Loucy (cell line): ENCODE data around the gene NDST3.

ENCODE experiments used
- H2AFZ ChIP-seq: fragments of 200-600 bp; sonication (generic); 2 replicates; pipeline ENCODE4 v1.6.0; 2016; ENCODE audit warnings: antibody characterized with exemption, mild to moderate bottlenecking, low read length, moderate library complexity
- H3F3A ChIP-seq: fragments of 200-600 bp; 2 replicates; pipeline ENCODE4 v1.6.0; 2016; ENCODE audit warnings: antibody characterized with exemption, low read depth, mild to moderate bottlenecking
- H3K27me3 ChIP-seq: fragments of 200-600 bp; sonication (generic); 2 replicates; pipeline ENCODE4 v1.6.1; 2014; ENCODE audit warnings: low read length, mild to moderate bottlenecking; ENCODE audit not compliant: insufficient read depth, poor library complexity, severe bottlenecking
- H3K36me3 ChIP-seq: fragments of 200-600 bp; sonication (generic); 2 replicates; pipeline ENCODE4 v1.6.1; 2016; ENCODE audit warnings: low read length; ENCODE audit not compliant: insufficient read depth
- H3K4me1 ChIP-seq: fragments of 200-600 bp; sonication (generic); 2 replicates; pipeline ENCODE4 v1.5.1; 2014; ENCODE audit warnings: low read length, mild to moderate bottlenecking; ENCODE audit not compliant: insufficient read depth, poor library complexity, severe bottlenecking
- H3K4me2 ChIP-seq: fragments of 200-600 bp; sonication (generic); 2 replicates; pipeline ENCODE4 v1.6.0; 2014; ENCODE audit warnings: antibody characterized with exemption, low read length, low read depth, mild to moderate bottlenecking; ENCODE audit not compliant: poor library complexity, severe bottlenecking
- H3K4me3 ChIP-seq: fragments of 200-600 bp; sonication (generic); 2 replicates; pipeline ENCODE4 v1.5.1; 2014; ENCODE audit warnings: low read length, mild to moderate bottlenecking, mixed read lengths; ENCODE audit not compliant: poor library complexity, severe bottlenecking
- H3K79me2 ChIP-seq: fragments of 200-600 bp; sonication (generic); 2 replicates; pipeline ENCODE4 v1.6.1; 2014; ENCODE audit warnings: low read length; ENCODE audit not compliant: insufficient read depth
- H3K9ac ChIP-seq: fragments of 200-600 bp; sonication (generic); 2 replicates; pipeline ENCODE4 v1.6.0; 2014; ENCODE audit warnings: mild to moderate bottlenecking, low read depth, low read length, moderate library complexity; ENCODE audit not compliant: poor library complexity, severe bottlenecking
- H3K9me2 ChIP-seq: fragments of 200-600 bp; sonication (generic); replicated peaks from 2 replicates; pipeline ENCODE4 v1.6.1; 2016; ENCODE audit warnings: low read depth, low read length, mixed read lengths
- H3K9me3 ChIP-seq: fragments of 200-600 bp; sonication (generic); 2 replicates; pipeline ENCODE4 v1.6.1; 2014; ENCODE audit warnings: mild to moderate bottlenecking, antibody characterized with exemption, low read length, low read depth; ENCODE audit not compliant: insufficient read depth
- H4K20me1 ChIP-seq: fragments of 200-600 bp; sonication (generic); 2 replicates; pipeline ENCODE4 v1.6.0; 2014; ENCODE audit warnings: antibody characterized with exemption, low read length, mild to moderate bottlenecking; ENCODE audit not compliant: insufficient read depth, poor library complexity, severe bottlenecking
- EZH2phosphoT487 ChIP-seq: fragments of 200-600 bp; IDR thresholded peaks from 2 replicates; pipeline ENCODE4 v1.6.1; 2018; ENCODE audit warnings: antibody characterized with exemption, mild to moderate bottlenecking, moderate library complexity, borderline replicate concordance
- TF ChIP-seq, protein P1 (sequence below): fragments of 200-600 bp; sonication (generic); conservative IDR thresholded peaks from 2 replicates; pipeline ENCODE4 v1.5.1; 2014; ENCODE audit warnings: mild to moderate bottlenecking, antibody characterized with exemption, low read length

Gene NDST3

DNA sequence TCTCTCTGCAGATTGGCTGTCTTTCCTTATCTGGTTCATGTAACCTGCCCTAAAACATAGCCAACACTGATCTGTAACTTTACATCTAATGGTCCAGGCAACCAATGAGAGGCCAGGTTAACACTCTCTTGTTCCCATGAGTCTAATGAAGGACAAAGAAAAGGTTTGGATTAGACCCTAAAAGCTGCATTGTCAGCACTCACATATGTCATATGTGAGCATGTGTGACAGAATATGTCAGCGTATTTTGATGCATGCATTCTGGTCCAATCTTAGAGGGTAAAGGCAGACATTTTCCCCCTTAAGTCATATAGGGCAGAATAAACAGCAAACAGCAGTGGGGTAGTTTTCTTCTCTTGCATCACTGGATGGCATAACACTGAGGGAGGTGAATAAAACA, 3.7 kb downstream of the NDST3 start:
- Histone ChIP-seq H4K20me1 (no peaks in the 10 kb centered on the region), H3K36me3 (no peaks in the 10 kb centered on the region), H2AFZ (peak overlapping the region; percentile 15; the same call in 1 of the 2 replicates), H3K9ac (peak overlapping the region; percentile 79), H3K4me2 (peak overlapping the region; percentile 82), H3K9me3 (no peaks in the 10 kb centered on the region), H3K27me3 (no peaks in the 10 kb centered on the region), H3F3A (no peaks in the 10 kb centered on the region), H3K4me1 (peaks cover 56% of the 10 kb centered on the region), H3K79me2 (peaks cover 78% of the 10 kb centered on the region), H3K9me2 (no peaks in the 10 kb centered on the region), H3K4me3 (peak overlapping the region; percentile 79)
- TF ChIP-seq EZH2phosphoT487, result no peak
- TF ChIP-seq, protein P1, sequence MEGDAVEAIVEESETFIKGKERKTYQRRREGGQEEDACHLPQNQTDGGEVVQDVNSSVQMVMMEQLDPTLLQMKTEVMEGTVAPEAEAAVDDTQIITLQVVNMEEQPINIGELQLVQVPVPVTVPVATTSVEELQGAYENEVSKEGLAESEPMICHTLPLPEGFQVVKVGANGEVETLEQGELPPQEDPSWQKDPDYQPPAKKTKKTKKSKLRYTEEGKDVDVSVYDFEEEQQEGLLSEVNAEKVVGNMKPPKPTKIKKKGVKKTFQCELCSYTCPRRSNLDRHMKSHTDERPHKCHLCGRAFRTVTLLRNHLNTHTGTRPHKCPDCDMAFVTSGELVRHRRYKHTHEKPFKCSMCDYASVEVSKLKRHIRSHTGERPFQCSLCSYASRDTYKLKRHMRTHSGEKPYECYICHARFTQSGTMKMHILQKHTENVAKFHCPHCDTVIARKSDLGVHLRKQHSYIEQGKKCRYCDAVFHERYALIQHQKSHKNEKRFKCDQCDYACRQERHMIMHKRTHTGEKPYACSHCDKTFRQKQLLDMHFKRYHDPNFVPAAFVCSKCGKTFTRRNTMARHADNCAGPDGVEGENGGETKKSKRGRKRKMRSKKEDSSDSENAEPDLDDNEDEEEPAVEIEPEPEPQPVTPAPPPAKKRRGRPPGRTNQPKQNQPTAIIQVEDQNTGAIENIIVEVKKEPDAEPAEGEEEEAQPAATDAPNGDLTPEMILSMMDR, result no peak

- peaks cover 5% of the 10 kb centered on the region for H3K4me1 ChIP-seq
- H3K27me3 ChIP-seq, result no peaks in the 10 kb centered on the region
- no peaks in the 10 kb centered on the region for H3F3A ChIP-seq
- H2AFZ ChIP-seq, result no peak overlapping the region
- H3K4me3 ChIP-seq, result no peak overlapping the region
- peaks cover 24% of the 10 kb centered on the region for H3K79me2 ChIP-seq
- H4K20me1 ChIP-seq, result no peaks in the 10 kb centered on the region
- H3K9me2 ChIP-seq, result no peaks in the 10 kb centered on the region
- H3K9me3 ChIP-seq, result peaks cover 11% of the 10 kb centered on the region; the same call in 1 of the 2 replicates
- no peak overlapping the region for H3K9ac ChIP-seq
- H3K4me2 ChIP-seq, result no peak overlapping the region
- H3K36me3 ChIP-seq, result peaks cover 4% of the 10 kb centered on the region; the same call in 1 of the 2 replicates
- TF ChIP-seq EZH2phosphoT487, result no peak
- TF ChIP-seq, protein P1, result no peak
These were observed 12.0 kb downstream of the NDST3 start for GRCh38 chr4:118046323-118046722.

DNA sequence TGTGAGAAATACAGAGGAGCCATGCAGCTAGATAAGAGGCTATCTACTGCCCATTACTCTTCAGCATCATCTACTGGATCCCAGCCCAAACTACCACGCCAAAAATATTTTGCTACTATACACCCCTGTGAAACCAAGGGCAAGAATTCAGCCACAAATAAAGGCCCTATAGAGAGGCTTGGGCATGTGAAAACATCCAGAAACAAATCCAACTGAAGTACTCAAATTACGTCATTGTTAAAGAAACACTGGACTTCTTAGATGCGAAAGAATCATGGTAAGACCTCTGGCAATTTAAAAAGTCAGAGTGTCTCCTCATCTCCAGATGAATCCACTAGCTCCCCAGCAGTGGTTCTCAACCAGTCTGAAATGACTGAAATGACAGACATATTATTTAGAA, 12.8 kb downstream of the NDST3 start:
- Histone ChIP-seq H4K20me1 (no peaks in the 10 kb centered on the region), H3K4me1 (peaks cover 5% of the 10 kb centered on the region), H3K27me3 (no peaks in the 10 kb centered on the region), H3K4me2 (no peak overlapping the region), H2AFZ (no peak overlapping the region), H3K9me3 (peaks cover 11% of the 10 kb centered on the region; the same call in 1 of the 2 replicates), H3K4me3 (no peak overlapping the region), H3K79me2 (peaks cover 17% of the 10 kb centered on the region), H3K9me2 (no peaks in the 10 kb centered on the region), H3F3A (no peaks in the 10 kb centered on the region), H3K9ac (no peak overlapping the region), H3K36me3 (peaks cover 4% of the 10 kb centered on the region; the same call in 1 of the 2 replicates)
- no peak for TF ChIP-seq EZH2phosphoT487
- TF ChIP-seq, protein P1, result no peak
